HG02798 (cell line): ENCODE data around the gene NEUROD1.
"Not testable (repeated sequence)": the region's sequence is repeated elsewhere in the genome, so short reads cannot be mapped to it uniquely, and the experiment has no call there.

Source experiments
- ATAC-seq: cut with Tn5 transposase; IDR thresholded peaks from one replicate; pipeline ENCODE4 v1.9.1; 2021; ENCODE audit warnings: mild to moderate bottlenecking; ENCODE audit not compliant: unreplicated experiment, poor library complexity

The NEUROD1 gene

DNA sequence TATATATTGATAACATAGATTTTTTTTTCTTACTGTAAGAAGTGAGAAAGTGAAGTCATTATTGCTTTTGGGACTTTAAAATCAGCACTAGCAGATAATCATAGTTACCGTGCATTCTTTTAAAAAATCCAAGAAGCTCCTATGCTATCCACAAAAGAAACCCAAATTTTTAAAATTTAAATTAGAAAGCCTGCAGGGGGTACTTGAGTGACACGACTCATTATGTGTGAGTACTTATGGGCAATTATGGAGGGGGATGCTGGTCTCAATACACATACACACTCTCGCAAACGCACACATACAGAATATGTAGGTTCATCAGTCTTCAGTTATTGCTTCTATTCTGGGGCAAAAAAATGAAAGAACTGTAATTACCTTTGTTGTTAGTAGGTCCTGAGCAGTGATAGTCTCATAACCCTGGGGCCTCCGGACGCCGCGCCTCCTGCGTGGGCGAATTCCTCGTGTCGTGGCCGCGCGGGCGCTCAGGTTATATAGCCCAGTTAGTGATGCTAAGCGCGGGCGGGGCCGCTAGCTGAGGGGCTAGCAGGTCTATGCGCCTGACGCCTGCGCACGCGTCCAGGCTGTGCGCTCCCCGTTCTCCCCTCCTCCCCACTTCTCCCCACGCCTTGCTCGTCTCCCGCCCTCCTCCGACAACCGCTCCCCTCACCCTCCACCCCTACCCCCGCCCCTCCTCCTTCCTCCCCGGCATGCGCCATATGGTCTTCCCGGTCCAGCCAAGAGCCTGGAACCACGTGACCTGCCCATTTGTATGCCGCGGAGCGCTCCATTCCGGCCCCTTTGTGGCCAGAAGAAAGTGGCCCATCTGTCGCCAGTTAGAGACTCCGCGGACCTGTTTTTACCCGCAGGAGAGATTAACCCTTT is at the start of gene NEUROD1:
Gene NEUROD1, minus strand, starts transcription at position 463 of the 882 bp plus-strand sequence. CDS start 1,657 bp downstream, outside the sequence.
- ATAC-seq, result peak; percentile 77

DNA sequence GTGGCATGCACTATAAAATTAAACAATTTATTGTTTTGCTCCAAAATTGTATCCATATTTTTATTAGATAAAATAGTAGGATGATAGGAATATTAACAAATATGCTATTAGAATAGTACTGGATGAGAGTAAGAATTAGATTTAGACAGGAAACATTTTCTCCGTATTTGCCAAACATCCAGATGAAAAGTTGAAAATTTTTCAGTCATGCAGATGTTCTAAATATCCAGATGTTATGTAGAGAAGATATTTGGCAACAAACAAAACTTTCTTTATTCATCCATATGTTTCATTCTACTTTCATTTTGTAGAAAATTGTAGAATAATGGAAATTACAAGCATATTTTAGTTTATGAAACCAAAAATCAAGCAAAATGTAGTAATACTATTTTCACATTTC is 45.2 kb upstream of the NEUROD1 start:
- no peak for ATAC-seq

DNA sequence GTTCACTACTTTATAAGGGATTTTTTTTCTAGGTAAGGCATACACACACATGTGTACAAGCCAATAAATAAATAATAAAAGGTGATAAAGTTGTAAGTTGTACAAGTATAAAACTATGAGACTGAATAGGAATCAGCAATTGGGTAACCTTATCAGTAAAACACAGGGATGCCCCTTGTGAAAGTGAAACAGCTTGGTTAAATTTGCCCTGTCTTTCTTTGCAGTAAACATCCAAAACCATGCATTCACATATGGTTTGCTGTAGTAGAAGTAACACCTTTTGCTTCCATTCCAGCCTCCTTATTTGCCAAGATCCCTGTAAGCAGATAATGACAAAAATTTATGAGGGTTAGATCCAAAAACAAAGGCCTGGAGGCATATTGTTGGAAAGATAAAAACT is 44.3 kb upstream of the NEUROD1 start:
- ATAC-seq, result no peak

DNA sequence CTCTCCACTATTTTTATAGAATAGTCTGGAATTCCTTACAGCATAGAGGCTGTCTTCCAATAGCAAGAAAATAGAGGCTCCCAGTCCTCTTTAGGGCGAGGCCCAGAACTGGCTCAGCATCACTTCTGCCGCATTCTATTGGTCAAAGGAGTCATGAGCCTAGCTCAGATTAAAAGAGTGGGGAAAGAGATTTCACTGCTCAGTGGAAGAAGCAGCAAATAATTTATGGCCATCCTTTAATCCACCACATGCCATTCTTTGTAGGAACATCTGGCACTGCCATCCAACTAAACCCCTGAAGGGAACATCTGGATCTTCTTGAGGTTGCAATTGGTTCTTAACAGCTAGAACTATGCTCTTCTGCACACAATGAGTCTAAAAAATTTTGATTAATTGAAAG is 43.4 kb upstream of the NEUROD1 start:
- ATAC-seq, result no peak

DNA sequence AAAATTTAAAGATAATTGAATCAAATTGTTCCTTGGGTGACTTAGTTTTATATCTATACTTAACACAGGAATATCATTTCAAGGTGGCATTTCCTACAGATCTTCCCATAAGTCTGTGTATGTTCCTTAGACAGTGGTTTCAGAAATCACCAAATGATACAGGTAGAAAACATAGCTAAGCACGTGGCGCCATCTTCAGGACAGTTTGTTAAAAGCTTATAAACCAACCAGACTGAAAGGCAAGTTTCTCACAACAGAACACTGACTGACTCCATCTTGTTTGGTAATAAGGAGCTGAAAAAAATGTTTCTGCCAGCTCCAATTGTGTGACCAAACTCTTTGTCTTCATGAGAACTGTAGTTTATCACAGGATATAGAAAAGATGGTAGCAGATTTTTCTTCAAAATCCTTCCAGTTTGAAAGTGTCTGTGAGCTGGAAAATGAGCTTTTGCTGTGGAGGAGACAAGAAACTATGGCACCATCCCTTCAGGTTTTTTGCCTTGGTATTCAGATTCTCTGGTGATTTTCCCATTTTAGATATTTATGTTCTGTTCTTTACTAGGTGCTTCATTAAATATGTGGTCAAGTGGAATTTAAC is 34.8 kb upstream of the NEUROD1 start:
- peak; percentile 94 for ATAC-seq

DNA sequence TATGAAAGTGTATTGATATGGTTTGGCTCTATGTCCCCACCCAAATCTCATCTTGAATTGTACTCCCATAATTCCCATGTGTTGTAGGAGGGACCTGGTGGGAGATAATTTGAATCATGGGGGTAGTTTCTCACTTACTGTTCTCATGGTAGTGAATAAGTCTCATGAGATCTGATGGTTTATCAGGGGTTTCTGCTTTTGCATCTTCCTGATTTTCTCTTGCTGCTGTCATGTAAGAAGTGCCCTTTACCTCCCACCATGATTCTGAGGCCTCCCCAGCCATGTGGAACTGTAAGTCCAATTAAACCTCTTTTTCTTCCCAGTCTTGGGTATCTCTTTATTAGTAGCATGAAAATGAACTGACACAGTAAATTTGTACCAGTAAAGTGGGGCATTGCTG is 30.7 kb upstream of the NEUROD1 start:
- ATAC-seq, result not testable (repeated sequence)

DNA sequence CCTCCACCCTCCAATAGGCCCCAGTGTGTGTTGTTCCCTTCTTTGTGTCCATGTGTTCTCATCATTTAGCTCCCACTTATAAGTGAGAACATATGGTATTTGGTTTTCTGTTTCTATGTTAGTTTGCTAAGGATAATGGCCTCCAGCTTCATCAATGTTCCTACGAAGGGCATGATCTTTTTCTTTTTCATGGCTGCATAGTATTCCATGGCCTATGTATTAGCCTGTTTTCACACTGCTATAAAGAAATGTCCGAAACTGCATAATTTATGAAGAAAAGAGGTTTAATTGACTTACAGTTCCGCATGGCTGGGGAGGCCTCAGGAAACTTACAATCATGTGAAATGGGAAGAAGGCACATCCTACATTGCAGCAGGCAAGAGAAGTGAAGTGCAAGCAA is 22.2 kb upstream of the NEUROD1 start:
- not testable (repeated sequence) for ATAC-seq

DNA sequence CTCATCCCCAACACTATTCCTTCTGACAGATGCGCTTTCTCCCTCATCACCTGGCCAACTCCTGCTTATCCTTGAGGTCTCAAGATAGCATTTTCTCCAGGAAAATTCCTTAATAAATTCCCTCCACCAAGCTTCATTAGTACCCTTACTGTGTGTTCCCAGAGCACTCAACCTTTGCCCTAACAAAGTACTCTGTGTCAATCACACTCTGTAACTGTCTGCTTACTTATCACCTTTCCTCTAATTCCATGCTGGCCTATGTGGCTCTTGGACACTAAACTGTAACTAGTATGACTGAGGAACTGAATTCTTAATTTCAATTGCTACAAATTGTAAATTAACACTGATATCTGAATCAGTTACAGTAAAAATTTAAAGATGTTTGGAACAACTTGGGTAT is 17.9 kb upstream of the NEUROD1 start:
- ATAC-seq, result no peak

DNA sequence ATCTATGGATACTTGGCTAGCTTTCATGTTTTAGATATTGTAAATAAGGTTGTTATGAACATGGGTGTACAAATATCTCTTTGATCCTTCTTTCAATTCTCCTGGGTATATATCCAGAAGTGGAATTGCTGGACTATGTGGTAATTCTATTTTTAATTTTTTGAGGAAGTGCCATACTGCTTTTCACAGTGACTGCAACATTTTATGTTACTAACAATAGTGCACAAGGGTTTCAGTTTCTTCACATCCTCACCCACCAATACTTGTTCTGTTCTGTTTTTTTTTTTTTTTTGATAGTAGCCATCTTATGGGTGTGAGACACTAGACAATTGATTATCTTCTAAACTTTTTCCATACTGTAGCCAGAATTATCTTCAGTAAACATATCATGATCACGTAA is 17.3 kb upstream of the NEUROD1 start:
- ATAC-seq, result no peak

DNA sequence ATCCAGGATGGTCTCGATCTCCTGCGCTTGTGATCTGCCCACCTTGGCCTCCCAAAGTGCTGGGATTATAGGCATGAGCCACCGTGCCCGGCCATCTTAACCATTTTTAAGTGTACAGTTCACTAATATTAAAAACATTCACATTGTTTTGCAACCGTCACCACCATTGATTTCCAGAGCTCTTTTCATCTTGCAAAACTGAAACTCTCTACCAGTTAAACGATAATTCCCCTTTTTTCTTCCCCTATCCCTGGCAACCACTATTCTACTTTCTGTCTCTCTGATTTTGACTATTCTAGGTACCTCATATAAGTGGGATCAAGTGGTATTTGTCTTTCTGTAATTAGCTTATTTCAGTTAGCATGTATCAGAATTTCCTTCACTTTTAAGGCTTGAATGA is 16.8 kb upstream of the NEUROD1 start:
- no peak for ATAC-seq

DNA sequence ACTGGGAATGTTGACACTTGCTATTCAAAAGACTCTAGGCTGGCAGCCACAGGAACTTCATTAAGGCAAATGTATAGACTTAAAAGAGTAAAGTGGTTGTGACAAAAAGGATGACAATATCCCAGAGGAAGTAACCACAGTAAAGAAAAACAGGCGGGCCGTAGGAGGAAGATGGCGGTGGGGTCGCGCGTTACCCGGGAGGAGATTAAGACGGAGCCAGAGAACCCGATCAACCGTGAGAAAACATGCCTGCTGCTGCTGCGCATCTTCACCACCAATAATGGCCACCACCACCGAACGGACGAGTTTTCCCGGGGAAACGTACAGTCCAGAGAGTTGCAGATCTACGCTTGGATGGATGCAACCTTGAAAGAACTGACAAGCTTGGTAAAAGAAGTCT is 14.0 kb upstream of the NEUROD1 start:
- ATAC-seq, result no peak

DNA sequence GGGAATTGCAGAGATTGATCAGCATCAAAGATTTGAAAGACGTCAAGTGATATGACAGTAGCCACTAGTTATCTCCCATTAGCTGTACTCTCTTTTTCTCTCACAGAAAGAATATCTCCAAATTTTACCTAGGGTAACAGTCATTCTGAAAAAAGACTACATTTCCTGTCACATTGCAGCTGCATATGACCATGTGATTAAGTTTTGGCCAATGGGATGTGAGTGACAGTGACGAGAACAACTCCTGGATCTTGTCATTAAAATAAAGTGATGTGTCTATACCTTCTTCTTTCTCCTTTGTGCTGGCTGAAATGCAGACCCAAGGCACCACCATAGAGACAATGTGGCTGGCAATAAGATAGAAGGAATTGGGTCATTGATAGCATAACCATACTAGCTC is 10.5 kb upstream of the NEUROD1 start:
- ATAC-seq, result no peak

DNA sequence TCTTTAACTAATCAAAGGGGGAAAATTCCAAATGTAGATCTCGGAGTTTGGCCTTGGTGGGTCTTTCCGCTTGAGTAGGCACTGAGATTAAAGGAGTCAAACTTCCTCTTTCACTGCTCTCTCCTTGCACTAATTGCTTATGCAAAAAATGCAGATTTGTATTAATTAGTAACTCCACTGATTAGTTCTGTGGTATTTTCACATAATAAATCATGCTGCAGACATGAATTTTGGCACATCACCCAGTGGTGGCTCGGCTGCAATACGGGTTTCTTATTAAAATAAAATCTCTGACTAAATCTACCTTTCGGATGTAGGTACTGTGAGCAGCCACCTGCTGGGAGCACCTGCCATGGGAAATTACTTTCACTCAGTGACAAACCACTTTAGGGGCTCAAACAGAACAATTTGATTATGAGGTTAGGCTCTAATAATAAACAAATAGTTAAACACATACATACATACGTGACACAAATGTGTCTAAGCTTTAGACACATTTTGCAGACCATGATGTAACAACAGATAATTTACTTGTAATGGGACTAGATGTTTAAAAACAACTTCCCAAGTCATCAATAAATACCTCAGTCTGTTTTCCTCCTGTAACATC is 6.4 kb upstream of the NEUROD1 start:
- ATAC-seq, result no peak

DNA sequence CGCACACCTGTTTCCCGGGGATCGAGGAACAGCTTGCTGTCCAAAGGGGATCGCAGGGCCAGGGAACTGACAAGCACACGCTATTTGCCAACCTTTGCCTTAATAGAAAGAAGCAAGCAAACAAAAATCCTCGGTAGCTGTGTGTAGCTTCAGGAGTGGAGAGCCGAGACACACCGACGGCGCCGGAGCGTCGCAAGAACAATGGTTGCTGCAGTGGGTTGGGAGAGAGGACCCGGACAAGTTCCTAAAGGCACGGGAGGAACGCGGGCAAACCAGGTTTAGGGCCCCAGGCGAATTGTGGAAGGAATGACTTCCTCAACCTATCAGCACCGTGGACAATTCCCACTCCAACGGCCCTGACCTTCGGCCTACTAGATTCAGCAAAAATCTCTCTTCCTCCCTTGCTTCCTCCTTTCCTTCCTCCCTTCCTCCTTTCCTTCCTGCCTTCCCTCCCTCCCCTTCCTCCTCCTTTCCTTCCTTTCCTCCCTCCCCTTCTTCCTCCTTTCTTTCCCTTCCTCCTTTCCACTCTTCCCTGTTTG is 4.9 kb upstream of the NEUROD1 start:
- no peak for ATAC-seq

DNA sequence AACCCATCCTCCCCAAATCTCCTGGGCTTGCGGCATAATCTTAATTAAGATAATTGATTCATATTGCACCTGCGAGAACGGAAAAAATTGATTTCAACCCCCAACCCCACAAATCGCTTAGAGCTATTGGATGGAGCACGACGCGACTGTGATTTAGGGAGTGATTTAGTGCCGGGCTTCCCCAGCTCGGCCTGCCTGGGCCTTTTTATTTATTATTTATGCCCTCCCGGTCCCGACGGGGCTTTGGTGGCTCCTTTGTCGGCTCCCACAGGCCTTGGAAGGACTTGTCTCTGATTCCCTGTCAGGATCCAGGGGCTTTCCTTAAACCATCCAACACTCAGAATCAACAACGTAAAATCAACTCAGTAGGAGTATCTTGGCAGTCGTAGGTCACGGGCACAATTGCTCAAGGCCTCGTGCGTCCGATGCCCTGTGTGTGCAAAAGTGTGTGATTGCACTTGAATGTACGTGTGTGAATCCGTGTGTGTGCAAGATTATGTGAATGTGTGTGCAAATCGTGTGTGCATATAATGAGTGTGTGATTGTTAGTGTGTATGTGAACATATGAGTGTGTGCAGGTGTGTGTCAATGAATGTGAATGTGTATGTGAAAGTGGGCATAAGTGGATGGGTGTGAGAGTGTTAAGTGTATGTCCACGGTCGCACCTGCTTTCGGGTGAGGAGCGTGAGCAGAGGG is 4.3 kb upstream of the NEUROD1 start:
- no peak for ATAC-seq

DNA sequence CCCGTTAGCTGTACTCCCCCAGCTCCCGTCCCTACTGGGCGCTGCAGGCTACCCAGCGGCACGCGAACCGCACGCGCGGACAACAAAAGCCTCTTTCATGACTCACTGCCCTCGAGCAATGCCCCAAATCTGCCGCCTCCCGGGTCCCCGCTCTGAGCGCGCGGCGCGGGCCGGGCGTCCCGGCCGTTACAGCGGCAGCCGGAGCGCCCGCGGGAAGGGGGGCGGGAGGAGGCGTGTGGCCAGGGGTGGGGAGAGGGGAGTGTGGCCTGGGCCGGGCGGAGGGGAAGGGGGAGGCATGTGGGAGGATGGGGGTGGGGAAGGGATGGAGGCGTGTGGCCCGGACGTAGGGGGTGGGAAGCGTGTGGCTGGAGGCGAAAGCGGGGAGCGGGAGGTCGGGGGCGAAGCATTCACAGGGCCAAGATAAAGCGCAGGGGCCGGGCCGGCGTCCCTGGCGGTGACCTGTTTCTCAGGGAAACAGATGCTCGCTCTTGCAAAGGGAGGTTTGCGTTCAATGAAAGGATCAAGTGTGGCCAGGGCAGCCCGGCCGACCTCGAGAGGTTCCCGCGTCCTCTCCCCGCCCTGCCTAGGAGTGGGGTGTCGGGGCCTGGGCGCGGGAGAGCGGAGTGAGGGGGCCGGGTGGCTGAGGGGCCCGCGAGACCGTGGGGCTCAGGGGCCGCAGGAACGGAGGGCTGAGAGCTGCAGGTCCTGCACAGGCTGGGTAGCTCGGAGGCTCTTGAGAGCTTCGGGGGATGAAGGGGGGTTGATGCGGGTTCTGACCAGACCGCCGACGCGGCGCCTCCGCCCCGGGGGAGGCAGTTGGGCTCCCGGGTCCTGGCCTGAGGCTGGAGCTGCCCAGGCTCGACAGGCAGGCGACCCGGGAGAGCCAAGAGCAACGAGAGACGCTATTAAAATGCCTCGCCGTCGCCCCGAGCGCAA is 3.5 kb upstream of the NEUROD1 start:
- no peak for ATAC-seq

DNA sequence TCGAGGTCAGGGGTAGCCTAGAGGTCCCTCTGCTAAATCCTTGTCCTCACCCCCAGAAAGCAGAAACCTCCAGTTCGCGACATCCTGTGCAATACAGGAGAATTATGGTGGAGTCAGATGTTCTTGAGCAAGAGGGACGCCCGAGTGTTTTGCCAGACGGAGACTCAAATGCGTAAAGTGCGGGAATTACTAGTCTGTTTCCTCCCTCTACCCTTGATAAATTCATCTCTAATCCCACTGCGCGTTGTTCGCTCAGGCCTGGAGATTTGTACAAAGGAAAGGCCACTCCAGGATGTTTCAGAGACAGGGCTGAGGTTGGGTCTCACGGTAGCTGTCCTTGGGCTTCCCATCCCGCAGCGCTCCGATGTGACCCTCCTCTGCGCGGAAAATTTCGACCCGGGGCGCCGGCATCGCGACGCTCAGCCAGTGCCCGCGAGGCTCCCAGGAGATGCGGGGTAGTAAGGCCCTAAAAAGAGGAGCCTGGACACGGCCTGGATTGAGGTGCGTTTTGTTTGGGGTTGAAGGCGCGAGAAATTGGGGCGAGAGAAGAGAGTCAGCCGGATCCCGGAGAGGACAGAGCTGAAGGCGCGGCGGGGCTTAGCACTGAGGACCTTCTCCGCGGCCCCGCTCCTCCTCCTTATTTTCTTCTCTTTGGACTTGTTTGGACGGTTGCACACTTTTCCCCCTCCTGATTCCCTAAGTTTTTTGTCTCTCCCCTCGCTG is 2.6 kb upstream of the NEUROD1 start:
- no peak for ATAC-seq

DNA sequence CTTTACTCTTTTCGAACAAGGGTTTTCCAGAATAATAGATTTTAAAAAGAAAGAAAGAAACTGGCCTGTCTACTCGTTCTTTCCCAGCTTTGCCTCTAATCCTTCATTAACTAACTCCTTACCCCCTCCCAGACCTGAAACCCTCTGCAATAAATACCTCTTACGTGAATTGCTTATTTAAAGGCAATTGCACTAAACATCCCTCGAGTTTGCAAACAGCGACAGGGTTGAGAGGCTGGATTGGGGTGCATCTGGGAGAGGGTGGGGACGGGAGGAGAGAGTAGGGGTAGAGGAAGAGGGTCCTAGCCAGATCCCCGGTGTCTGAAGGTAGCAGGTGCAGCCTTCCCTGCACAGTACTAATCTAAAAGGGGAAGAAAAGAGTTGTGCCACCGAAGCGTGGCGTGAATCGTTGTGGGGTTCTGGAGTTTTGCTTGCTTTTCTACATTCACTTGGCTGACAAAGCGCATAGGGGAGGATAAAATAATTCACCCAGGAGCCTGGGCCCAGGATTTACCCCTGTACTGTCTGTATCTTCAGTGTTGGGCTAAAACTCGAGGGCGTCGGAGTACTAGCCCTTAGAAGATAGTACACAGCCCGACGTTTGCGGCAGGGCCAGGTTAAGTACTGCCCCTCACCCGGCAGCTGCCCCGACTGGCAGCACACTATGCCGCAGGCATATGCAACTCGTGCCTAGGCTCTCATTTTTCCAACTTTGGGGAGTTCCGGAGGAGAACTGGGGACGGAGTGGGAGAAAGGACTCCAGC is 1.9 kb upstream of the NEUROD1 start:
- ATAC-seq, result no peak
